Lower lobe of right lung (tissue), 2 donors: ENCODE data around the gene GPR149. TPM values are rescaled to one million over a fixed set of nuclear protein-coding genes. Genes with fewer than 3 reads are reported as not detected.
"Not testable (repeated sequence)": the region's sequence is repeated elsewhere in the genome, so short reads cannot be mapped to it uniquely, and the experiment has no call there.

Source experiments
- ATAC-seq, 2 donors: fragments of 200-7000 bp; cut with Tn5 transposase; one replicate each; pipeline ENCODE4 v1.9.1; 2020 to 2022; ENCODE audit warnings: mild to moderate bottlenecking in 2 of 2, moderate library complexity in 2 of 2
- DNase-seq: peaks from one replicate; pipeline ENCODE4 v3.0.0-alpha.2; 2020
- H3K27ac ChIP-seq: fragments of 200-600 bp; one replicate; pipeline ENCODE4 v1.8.0; 2022
- H3K27me3 ChIP-seq: fragments of 200-600 bp; one replicate; pipeline ENCODE4 v1.8.0; 2022; ENCODE audit warnings: low read depth
- H3K36me3 ChIP-seq: fragments of 200-600 bp; one replicate; pipeline ENCODE4 v1.8.0; 2022; ENCODE audit warnings: mild to moderate bottlenecking
- H3K4me1 ChIP-seq: fragments of 200-600 bp; one replicate; pipeline ENCODE4 v1.8.0; 2022
- H3K4me3 ChIP-seq: fragments of 200-600 bp; one replicate; pipeline ENCODE4 v1.8.0; 2022; ENCODE audit warnings: mild to moderate bottlenecking
- H3K9me3 ChIP-seq: fragments of 200-600 bp; one replicate; pipeline ENCODE4 v1.8.0; 2022
- CTCF ChIP-seq: fragments of 200-600 bp; IDR thresholded peaks from one replicate; pipeline ENCODE4 v1.8.0; 2022; ENCODE audit warnings: antibody characterized with exemption, mild to moderate bottlenecking
- intact Hi-C: fragments of 100-400 bp; cut with DNase I; formaldehyde crosslinking; loops from one replicate; pipeline ENCODE4 v1.11.0; 2022
- long read RNA-seq: library from polyadenylated mRNA; unstranded; transcript quantifications from one replicate; pipeline ENCODE4 v2.0.0, GENCODE V29; 2021
- total RNA-seq: library from RNA; stranded (reverse); fragmentation: NEBNext Ultra II Directional; extraction: Animal tissue kit (Norgen Biotek cat#: 25700); gene quantifications from one replicate; pipeline ENCODE4 v1.2.1, GENCODE V29; 2021
- donor health status: DM: no; HTN: yes; CAD: no; lungs with severe emphysema.

Gene GPR149, protein sequence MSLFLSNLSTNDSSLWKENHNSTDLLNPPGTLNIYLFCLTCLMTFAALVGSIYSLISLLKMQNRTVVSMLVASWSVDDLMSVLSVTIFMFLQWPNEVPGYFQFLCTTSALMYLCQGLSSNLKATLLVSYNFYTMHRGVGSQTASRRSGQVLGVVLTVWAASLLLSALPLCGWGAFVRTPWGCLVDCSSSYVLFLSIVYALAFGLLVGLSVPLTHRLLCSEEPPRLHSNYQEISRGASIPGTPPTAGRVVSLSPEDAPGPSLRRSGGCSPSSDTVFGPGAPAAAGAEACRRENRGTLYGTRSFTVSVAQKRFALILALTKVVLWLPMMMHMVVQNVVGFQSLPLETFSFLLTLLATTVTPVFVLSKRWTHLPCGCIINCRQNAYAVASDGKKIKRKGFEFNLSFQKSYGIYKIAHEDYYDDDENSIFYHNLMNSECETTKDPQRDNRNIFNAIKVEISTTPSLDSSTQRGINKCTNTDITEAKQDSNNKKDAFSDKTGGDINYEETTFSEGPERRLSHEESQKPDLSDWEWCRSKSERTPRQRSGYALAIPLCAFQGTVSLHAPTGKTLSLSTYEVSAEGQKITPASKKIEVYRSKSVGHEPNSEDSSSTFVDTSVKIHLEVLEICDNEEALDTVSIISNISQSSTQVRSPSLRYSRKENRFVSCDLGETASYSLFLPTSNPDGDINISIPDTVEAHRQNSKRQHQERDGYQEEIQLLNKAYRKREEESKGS
- not detected for total RNA-seq
- long read RNA-seq = 0 reads

- intact Hi-C loops = no loop called here
- no peaks in the 10 kb centered on the region for H3K36me3 ChIP-seq
- H3K4me1 ChIP-seq = peaks cover 10% of the 10 kb centered on the region
- DNase-seq = no peak
- no peak for TF ChIP-seq CTCF
- no peak for ATAC-seq
- H3K4me3 ChIP-seq = peak within 1 kb of the TSS; percentile 32
- H3K27ac ChIP-seq = no peak within 1 kb of the TSS
- peaks cover 24% of the 10 kb centered on the region for H3K27me3 ChIP-seq
- H3K9me3 ChIP-seq = no peaks in the 10 kb centered on the region
These were observed at the start of gene GPR149 for GRCh38 chr3:154430014-154430413. GPR149 (minus strand) TSS chr3:154430190; CDS start chr3:154429615, 575 bp downstream.

DNA sequence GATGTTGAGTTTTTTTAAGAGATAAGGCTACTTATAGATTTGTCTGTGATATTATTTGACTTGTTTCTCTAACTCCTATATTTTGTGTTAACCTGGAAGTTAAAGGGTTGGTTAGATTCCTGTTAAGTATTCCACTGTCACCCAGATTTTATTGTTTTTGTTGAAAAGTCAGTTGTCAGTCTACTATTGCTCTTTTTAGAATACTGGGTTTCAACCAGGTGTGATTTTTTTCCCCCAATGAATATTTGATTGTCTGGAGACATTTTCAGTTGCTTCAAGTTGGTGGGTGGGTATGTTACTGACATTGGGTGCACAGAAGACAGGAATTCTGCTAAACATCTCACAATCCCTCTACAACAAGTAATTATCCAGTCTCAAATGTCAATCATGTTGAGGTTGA lies 43.8 kb upstream of the GPR149 start:
- Histone ChIP-seq H3K4me3 (no peak overlapping the region), H3K27ac (no peak overlapping the region), H3K4me1 (no peaks in the 10 kb centered on the region), H3K27me3 (no peaks in the 10 kb centered on the region), H3K9me3 (peaks cover 8% of the 10 kb centered on the region), H3K36me3 (no peaks in the 10 kb centered on the region)
- TF ChIP-seq CTCF = no peak
- intact Hi-C loops = no loop called here
- no peak for DNase-seq
- ATAC-seq = no peak

- no peaks in the 10 kb centered on the region for H3K27me3 ChIP-seq
- no peak for ATAC-seq
- TF ChIP-seq CTCF = no peak
These were observed 39.6 kb upstream of the GPR149 start for GRCh38 chr3:154469585-154469984.

DNA sequence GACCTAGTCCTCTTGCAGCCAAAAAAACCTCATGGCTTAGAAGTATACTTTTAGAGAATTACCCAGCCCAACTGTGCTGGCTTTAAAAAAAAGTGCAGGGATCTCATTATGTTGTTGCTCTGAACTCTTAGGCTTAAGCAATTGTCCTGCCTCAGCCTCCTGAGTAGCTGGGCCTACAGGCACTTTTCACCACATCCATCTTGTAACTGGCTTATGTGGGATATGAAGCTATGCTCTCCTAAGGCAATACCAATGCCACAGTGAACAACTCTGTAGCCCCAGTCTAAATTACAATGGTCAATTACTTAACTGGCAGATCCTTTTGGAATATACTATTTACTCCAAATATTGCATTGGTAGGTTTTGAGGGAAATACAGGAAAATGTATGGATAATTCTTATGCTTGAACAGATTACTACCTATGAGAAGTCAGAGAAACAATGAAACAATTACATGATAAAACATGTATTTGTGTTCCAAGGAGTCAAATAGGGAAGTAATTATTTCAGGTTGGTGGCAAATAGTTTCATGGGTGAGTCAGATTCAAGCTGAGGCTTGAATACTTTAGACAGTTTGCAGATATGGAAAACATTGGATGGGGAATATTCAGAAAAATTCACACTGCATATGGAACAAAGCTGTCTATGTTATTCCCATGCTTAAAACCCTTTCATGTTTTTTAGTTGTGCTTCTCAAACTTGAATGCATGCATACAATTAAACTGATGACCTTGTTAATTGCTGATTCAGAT lies 34.6 kb upstream of the GPR149 start:
- no peaks in the 10 kb centered on the region for H3K27me3 ChIP-seq
- intact Hi-C loops = no loop called here
- no peaks in the 10 kb centered on the region for H3K4me1 ChIP-seq
- no peak overlapping the region for H3K27ac ChIP-seq
- H3K36me3 ChIP-seq = no peaks in the 10 kb centered on the region
- TF ChIP-seq CTCF = no peak
- DNase-seq (no peak), ATAC-seq (no peak)
- no peaks in the 10 kb centered on the region for H3K9me3 ChIP-seq
- H3K4me3 ChIP-seq = no peak overlapping the region

More at GRCh38 chr3:154469585-154469984, 39.6 kb upstream of the GPR149 start:
- no peak for DNase-seq
- no peak overlapping the region for H3K4me3 ChIP-seq
- intact Hi-C loops = no loop called here
- H3K36me3 ChIP-seq = no peaks in the 10 kb centered on the region
- peaks cover 8% of the 10 kb centered on the region for H3K9me3 ChIP-seq
- H3K27ac ChIP-seq = no peak overlapping the region
- H3K4me1 ChIP-seq = no peaks in the 10 kb centered on the region

GRCh38 chr3:154458560-154458959 lies 28.6 kb upstream of the GPR149 start:
- intact Hi-C loops = no loop called here
- no peak for DNase-seq
- no peaks in the 10 kb centered on the region for H3K27me3 ChIP-seq
- no peaks in the 10 kb centered on the region for H3K4me1 ChIP-seq
- no peaks in the 10 kb centered on the region for H3K36me3 ChIP-seq
- ATAC-seq = no peak
- H3K9me3 ChIP-seq = no peaks in the 10 kb centered on the region
- H3K27ac ChIP-seq = no peak overlapping the region
- TF ChIP-seq CTCF = no peak
- no peak overlapping the region for H3K4me3 ChIP-seq

DNA sequence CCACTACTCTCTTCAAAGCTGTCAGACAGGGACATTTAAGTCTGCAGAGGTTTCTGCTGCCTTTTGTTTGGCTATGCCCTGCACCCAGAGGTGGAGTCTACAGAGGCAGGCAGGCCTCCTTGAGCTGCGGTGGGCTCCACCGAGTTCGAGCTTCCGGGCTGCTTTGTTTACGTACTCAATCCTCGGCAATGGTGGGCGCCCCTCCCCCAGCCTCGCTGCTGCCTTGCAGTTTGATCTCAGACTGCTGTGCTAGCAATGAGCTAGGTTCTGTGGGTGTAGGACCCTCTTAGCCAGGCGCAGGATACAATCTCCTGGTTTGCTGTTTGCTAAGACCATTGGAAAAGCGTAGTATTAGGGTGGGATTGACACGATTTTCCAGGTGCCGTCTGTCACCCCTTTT lies 9.1 kb upstream of the GPR149 start:
- H3K36me3 ChIP-seq, ATAC-seq, H3K9me3 ChIP-seq, H3K4me1 ChIP-seq, H3K4me3 ChIP-seq, DNase-seq, H3K27me3 ChIP-seq, intact Hi-C loops, H3K27ac ChIP-seq: not testable (repeated sequence)
